Endothelial cell of umbilical vein (primary cell): ENCODE results near the gene ACIN1. TPM values are rescaled to one million over a fixed set of nuclear protein-coding genes. Genes with fewer than 3 reads are reported as not detected.

Source experiments
- BruUV-seq: library from RNA; stranded (reverse); fragments of 400-500 nt; replicated peaks from 2 replicates; lab custom pipeline; 2021; lab: Mats Ljungman, UMichigan
- CTCF ChIA-PET: fragments of 300-600, 350-600 bp; sonication (Branson Sonifier 250); formaldehyde crosslinking; loops from one replicate; lab custom pipeline; 2021; ENCODE audit warnings: antibody characterized with exemption, inconsistent platforms; lab: Charles Lee
- POLR2A ChIA-PET: fragments of 300-600, 350-600 bp; sonication (Branson Sonifier 250); formaldehyde crosslinking; loops from one replicate; lab custom pipeline; 2021; ENCODE audit warnings: antibody characterized with exemption, inconsistent platforms; lab: Charles Lee
- DNase-seq: peaks from one replicate; pipeline ENCODE4 v3.0.0-alpha.2; 2011; ENCODE audit warnings: low read depth, low spot score
- FAIRE-seq: peaks from 2 replicates; lab custom pipeline; 2011; peaks lifted over from hg19 to GRCh38; lab: Jason Lieb, UNC
- H2AFZ ChIP-seq: 2 replicates; pipeline ENCODE4 v1.6.0; 2012; ENCODE audit warnings: low read depth, low read length, control low read depth, inconsistent platforms
- H3K27ac ChIP-seq: 2 replicates; pipeline ENCODE4 v1.5.1; 2011; ENCODE audit warnings: low read depth, mild to moderate bottlenecking, control low read depth, low read length, moderate library complexity; ENCODE audit not compliant: insufficient read depth
- H3K27me3 ChIP-seq, 2 experiments: 2 replicates each; pipeline versions ENCODE4 v1.6.0 to v1.6.1; 2011; ENCODE audit warnings: low read length in 2 of 2, mixed read lengths in 1 of 2; ENCODE audit not compliant: control insufficient read depth in 2 of 2, insufficient read depth in 2 of 2
- H3K36me3 ChIP-seq, 2 experiments: 2 replicates in 1 of 2; 3 replicates in 1 of 2; pipeline ENCODE4 v1.5.1; 2011; ENCODE audit warnings: low read length in 2 of 2, mild to moderate bottlenecking in 1 of 2, moderate library complexity in 1 of 2; ENCODE audit not compliant: control insufficient read depth in 2 of 2, insufficient read depth in 2 of 2; ENCODE audit errors: extremely low read depth in 1 of 2
- H3K4me1 ChIP-seq: 3 replicates; pipeline ENCODE4 v1.5.1; 2011; ENCODE audit warnings: mild to moderate bottlenecking, low read length; ENCODE audit not compliant: control insufficient read depth, insufficient read depth; ENCODE audit errors: extremely low read depth
- H3K4me2 ChIP-seq: 2 replicates; pipeline ENCODE4 v1.6.1; 2011; ENCODE audit warnings: low read length, control low read depth, mixed read lengths; ENCODE audit not compliant: insufficient read depth
- H3K4me3 ChIP-seq, 3 experiments: fragments of 200-600 bp in 1 of 3; sonication (generic), shearing (Covaris generic) in 1 of 3; replicated peaks in 1 of 3; 2 replicates each; pipeline ENCODE4 v1.5.1; 2011 to 2016; ENCODE audit warnings: control low read depth in 3 of 3, low read length in 3 of 3, mild to moderate bottlenecking in 2 of 3, inconsistent platforms in 1 of 3, low read depth in 1 of 3, moderate library complexity in 1 of 3; ENCODE audit not compliant: insufficient read depth in 1 of 3
- H3K79me2 ChIP-seq: 2 replicates; pipeline ENCODE4 v1.6.0; 2012; ENCODE audit warnings: low read length, inconsistent platforms; ENCODE audit not compliant: control insufficient read depth, insufficient read depth
- H3K9ac ChIP-seq: replicated peaks from 2 replicates; pipeline ENCODE3; 2011; ENCODE audit warnings: low read length, control low read depth; ENCODE audit not compliant: insufficient read depth; ENCODE audit errors: extremely low read depth
- H3K9me1 ChIP-seq: replicated peaks from 3 replicates; pipeline ENCODE4 v1.6.0; 2011; ENCODE audit warnings: mild to moderate bottlenecking, low read length; ENCODE audit not compliant: control insufficient read depth, insufficient read depth; ENCODE audit errors: extremely low read depth
- H3K9me3 ChIP-seq: replicated peaks from 2 replicates; pipeline ENCODE4 v1.5.1; 2012; ENCODE audit warnings: low read length, inconsistent platforms; ENCODE audit not compliant: control insufficient read depth, insufficient read depth
- H4K20me1 ChIP-seq: replicated peaks from 2 replicates; pipeline ENCODE3; 2011; ENCODE audit warnings: mild to moderate bottlenecking, low read length; ENCODE audit not compliant: control insufficient read depth, insufficient read depth; ENCODE audit errors: extremely low read depth
- EZH2 ChIP-seq: IDR thresholded peaks from 2 replicates; pipeline ENCODE4 v1.6.1; 2012; ENCODE audit warnings: borderline replicate concordance, low read depth, mild to moderate bottlenecking, moderate library complexity, low read length, inconsistent platforms; ENCODE audit not compliant: severe bottlenecking
- FOS ChIP-seq: IDR thresholded peaks from 2 replicates; pipeline ENCODE4 v1.6.1; 2011; ENCODE audit warnings: mild to moderate bottlenecking, low read length, moderate library complexity, borderline replicate concordance; ENCODE audit not compliant: insufficient read depth
- GATA2 ChIP-seq: IDR thresholded peaks from 2 replicates; pipeline ENCODE4 v1.7.0; 2011; ENCODE audit warnings: low read depth, mild to moderate bottlenecking, moderate library complexity, mixed read lengths, low read length; ENCODE audit not compliant: insufficient read length, insufficient read depth
- JUN ChIP-seq: IDR thresholded peaks from 2 replicates; pipeline ENCODE4 v1.6.1; 2011; ENCODE audit warnings: borderline replicate concordance, low read depth; ENCODE audit not compliant: insufficient read length, insufficient read depth
- MYC ChIP-seq: IDR thresholded peaks from one replicate; pipeline ENCODE4 v1.6.1; 2011; ENCODE audit warnings: mild to moderate bottlenecking, low read depth, low read length
- POLR2A ChIP-seq: IDR thresholded peaks from 2 replicates; pipeline ENCODE4 v1.6.1; 2012; ENCODE audit warnings: low read depth, mild to moderate bottlenecking, control low read depth, low read length
- POLR2AphosphoS5 ChIP-seq: IDR thresholded peaks from 2 replicates; pipeline ENCODE4 v1.6.1; 2012; ENCODE audit warnings: low read depth, mild to moderate bottlenecking, control low read depth, low read length, moderate library complexity; ENCODE audit not compliant: insufficient read depth
- dilution Hi-C: fragments of 300-500 bp; cut with MboI; formaldehyde crosslinking; loops from one replicate; pipeline ENCODE4 v1.15.0; 2019; ENCODE audit warnings: low sequenced_read_pairs; ENCODE audit not compliant: extremely low pct_ligation_motif_present
- intact Hi-C: fragments of 100-400 bp; cut with micrococcal nuclease; formaldehyde crosslinking; loops from one replicate; pipeline ENCODE4 v1.10.0; 2022
- polyA plus RNA-seq, 4 experiments: library from polyadenylated mRNA; depleted of rRNA in 3 of 4; stranded (reverse) in 3 of 4; unstranded in 1 of 4; fragments of >200 nt; gene quantifications; 2 replicates each; pipeline versions ENCODE4 v1.2.1 to v1.2.3, GENCODE V29; 2011 to 2012; ENCODE audit warnings: missing spikeins in 1 of 4
- total RNA-seq: library from RNA; stranded (reverse); gene quantifications from 2 replicates; pipeline ENCODE4 v1.2.3, GENCODE V29; 2021
- TF ChIP-seq, protein P1 (sequence below), 2 donors: IDR thresholded peaks; 1 replicate in 1 of 2; 2 replicates in 1 of 2; pipeline ENCODE4 v1.5.1; 2011; ENCODE audit warnings: low read length in 2 of 2, mild to moderate bottlenecking in 2 of 2, moderate library complexity in 2 of 2, control low read depth in 1 of 2, inconsistent platforms in 1 of 2, low read depth in 1 of 2; ENCODE audit not compliant: insufficient read depth in 1 of 2; ENCODE audit errors: extremely low read depth in 1 of 2
- TF ChIP-seq, protein P2 (sequence below): IDR thresholded peaks from 2 replicates; pipeline ENCODE4 v1.6.1; 2011; ENCODE audit not compliant: insufficient read depth, insufficient read length

The ACIN1 gene
- total and polyA plus RNA-seq, 2 donors (not counting 3 experiments of a cell fraction or from before 2014, with no cell fraction given): 146 to 240 TPM

DNA sequence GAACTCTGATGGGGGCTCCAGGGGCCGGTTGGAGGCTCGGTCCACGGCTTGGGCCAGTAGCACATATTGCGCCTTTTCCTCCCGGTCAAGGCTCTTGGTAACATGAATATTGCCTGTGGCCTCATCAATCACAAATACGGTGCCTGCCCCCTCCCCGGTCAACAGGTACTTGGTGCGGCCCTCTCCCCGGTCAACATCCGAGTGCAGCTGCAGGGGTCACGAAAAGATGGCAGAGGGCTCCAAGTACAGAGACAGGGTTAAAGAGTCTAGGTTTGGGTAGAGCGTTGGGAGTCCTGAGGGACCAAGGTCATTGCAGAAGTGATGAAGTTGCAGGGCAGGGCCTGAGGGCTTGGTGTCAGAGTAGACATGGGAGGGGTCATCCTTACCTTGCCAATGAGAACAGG lies 39.8 kb downstream of the ACIN1 start:
- peaks cover 12% of the 10 kb centered on the region for H3K4me1 ChIP-seq
- no peak for DNase-seq
- H3K4me3 ChIP-seq: no peak overlapping the region
- ChIA-PET CTCF (interaction anchor here (0.9 to 13.4 kb wide), 7 partner anchors 8 to 82 kb away, joined by 3 to 1071 read pairs (median 4); partner anchors contain the start of gene AJUBA), POLR2A (interaction anchor here (1.1 to 1.8 kb wide), 2 partner anchors 9 to 69 kb away, joined by 4 to 5 read pairs; no protein-coding TSS in a partner anchor)
- H3K9me3 ChIP-seq: no peaks in the 10 kb centered on the region
- no peak for TF ChIP-seq GATA2
- no peak for TF ChIP-seq MYC
- no peak for TF ChIP-seq POLR2A
- no peak for TF ChIP-seq FOS
- no peak for TF ChIP-seq JUN
- TF ChIP-seq EZH2: no peak
- TF ChIP-seq, protein P1, sequence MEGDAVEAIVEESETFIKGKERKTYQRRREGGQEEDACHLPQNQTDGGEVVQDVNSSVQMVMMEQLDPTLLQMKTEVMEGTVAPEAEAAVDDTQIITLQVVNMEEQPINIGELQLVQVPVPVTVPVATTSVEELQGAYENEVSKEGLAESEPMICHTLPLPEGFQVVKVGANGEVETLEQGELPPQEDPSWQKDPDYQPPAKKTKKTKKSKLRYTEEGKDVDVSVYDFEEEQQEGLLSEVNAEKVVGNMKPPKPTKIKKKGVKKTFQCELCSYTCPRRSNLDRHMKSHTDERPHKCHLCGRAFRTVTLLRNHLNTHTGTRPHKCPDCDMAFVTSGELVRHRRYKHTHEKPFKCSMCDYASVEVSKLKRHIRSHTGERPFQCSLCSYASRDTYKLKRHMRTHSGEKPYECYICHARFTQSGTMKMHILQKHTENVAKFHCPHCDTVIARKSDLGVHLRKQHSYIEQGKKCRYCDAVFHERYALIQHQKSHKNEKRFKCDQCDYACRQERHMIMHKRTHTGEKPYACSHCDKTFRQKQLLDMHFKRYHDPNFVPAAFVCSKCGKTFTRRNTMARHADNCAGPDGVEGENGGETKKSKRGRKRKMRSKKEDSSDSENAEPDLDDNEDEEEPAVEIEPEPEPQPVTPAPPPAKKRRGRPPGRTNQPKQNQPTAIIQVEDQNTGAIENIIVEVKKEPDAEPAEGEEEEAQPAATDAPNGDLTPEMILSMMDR (IDR thresholded peaks at IDR 0.05; ENCODE audit: extremely low read depth in 1 of 2, insufficient read depth in 1 of 2, low read depth in 1 of 2, low read length in 2 of 2): no peak
- TF ChIP-seq, protein P2, sequence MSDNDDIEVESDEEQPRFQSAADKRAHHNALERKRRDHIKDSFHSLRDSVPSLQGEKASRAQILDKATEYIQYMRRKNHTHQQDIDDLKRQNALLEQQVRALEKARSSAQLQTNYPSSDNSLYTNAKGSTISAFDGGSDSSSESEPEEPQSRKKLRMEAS: no peak
- no peak for TF ChIP-seq POLR2AphosphoS5
- H3K79me2 ChIP-seq: no peaks in the 10 kb centered on the region
- no peak overlapping the region for H3K27ac ChIP-seq
- no peak overlapping the region for H3K9ac ChIP-seq
- no TSS peak for BruUV-seq
- intact Hi-C loops (loop anchor here (5.0 to 10.0 kb wide), 2 partner anchors 128 to 230 kb away; partner anchors contain the start of genes MRPL52 and PRMT5), dilution Hi-C loops (no loop called here)
- no peak overlapping the region for H3K4me2 ChIP-seq
- no peaks in the 10 kb centered on the region for H4K20me1 ChIP-seq
- no peak overlapping the region for H2AFZ ChIP-seq
- H3K27me3 ChIP-seq: no peaks in the 10 kb centered on the region
- H3K36me3 ChIP-seq: peaks cover 6 to 20% of the 10 kb centered on the region in 2 experiments
- no peak for FAIRE-seq
- H3K9me1 ChIP-seq: no peaks in the 10 kb centered on the region
